IPS-11a (cell line): ENCODE measurements around the gene TM9SF1.

ENCODE experiments used
- H3K4me3 ChIP-seq: one replicate; pipeline ENCODE4 v1.5.1; 2013; ENCODE audit warnings: low read depth, low read length, control low read depth

TM9SF1 gene

DNA sequence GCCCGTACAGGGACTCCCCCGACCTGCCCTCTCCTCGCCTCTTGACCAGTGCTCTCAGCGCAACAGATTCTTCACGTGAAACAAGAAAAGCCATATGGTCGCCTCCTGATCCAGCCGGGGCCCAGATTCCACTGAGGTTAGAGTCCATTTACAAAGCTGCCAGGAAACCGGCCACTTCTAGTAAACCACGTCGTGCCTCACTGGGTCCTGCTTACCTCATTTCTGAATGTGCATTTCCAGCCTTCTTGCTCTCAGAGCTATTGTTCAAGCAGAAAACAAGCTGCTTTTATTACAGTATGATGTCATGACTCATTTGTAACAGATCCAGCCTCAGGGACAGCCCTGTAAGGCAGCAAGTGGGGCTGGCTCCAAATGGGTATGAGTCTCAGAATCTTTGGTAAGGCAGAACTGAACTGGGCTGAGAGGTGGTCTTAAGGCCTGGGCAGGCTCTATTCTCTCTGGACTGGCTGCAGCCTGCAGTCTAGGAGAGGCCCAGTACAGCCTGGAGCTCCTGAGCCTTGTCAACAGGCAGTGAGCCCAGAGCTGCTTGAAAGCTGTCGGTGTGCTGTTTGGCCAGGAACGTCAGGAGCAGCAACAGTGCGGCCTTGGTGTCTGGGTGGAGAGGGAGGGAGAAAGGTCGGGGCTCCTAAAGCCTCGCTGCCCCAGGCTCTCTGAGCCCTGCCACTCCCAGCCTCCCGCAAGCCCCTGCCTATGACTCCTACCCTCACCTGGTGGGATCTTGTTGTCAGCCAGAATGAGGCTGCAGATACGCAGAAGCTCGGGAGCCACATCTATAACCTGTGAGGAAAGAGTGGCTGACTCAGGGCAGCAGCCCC, 15.1 kb downstream of the TM9SF1 start:
- H3K4me3 ChIP-seq: no peak overlapping the region

DNA sequence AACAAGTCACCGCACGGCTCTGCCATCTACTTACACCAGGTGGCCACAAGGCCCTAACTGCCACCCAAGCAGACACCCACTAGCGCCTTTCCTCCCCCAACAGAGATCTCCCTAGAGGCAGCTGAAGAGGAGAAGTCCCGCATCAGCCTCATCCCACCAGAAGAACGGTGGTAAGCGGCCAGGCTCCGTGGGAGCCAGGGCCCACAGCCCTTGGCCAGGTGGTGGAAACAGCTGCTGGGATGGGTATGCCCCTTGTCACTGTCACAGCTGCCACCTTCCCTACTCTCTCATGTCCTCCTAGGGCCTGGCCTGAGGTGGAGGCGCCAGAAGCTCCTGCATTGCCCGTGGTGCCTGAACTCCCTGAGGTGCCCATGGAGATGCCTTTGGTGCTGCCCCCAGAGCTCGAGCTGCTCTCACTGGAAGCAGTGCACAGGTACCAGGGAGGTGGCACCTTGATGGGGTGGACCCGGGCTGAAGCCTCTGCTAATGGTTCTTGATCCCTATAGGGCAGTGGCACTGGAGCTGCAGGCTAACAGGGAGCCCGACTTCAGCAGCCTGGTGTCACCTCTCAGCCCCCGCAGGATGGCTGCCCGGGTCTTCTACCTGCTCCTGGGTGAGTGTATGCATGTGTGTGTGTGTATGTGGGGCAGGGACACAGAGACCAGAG, 15.8 kb downstream of the TM9SF1 start:
- H3K4me3 ChIP-seq: no peak overlapping the region

DNA sequence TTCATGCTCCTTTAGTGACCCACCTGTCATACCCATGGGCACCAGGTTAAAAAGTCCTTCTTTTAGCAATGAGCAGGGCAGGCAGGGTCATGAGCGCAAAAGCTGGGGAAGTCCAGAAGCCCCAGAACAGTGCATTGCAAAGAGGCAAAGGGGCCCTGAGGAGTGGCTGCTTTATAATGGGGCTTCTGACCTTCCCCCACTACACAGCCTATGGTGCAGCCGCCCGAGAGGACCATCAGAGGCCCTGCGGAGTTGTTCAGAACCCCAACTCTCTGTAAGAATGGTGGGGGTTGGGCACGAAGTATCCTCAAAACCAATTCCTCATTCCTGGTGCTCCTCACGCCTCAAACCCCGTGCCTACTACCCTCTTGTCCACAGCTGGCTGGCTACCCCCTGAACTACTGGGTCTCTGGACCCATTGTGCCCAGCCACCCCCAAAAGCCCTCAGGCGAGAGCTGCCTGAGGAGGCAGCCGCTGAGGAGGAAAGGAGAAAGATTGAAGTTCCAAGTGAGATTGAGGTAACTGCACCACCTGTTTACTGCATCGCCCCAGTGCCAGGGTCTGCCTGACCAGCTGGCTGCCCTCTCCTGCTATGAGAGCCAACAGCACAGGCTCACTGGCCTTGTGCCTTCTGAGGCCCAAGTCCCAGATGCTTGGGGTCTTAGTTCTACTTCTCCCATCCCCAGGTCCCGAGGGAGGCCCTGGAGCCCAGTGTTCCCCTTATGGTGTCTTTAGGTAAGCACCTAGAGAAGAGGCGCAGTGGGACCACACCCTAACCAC, 16.7 kb downstream of the TM9SF1 start:
- H3K4me3 ChIP-seq: no peak overlapping the region

- H3K4me3 ChIP-seq: no peak overlapping the region
These were observed 17.4 kb downstream of the TM9SF1 start for GRCh38 chr14:24177891-24178290.

DNA sequence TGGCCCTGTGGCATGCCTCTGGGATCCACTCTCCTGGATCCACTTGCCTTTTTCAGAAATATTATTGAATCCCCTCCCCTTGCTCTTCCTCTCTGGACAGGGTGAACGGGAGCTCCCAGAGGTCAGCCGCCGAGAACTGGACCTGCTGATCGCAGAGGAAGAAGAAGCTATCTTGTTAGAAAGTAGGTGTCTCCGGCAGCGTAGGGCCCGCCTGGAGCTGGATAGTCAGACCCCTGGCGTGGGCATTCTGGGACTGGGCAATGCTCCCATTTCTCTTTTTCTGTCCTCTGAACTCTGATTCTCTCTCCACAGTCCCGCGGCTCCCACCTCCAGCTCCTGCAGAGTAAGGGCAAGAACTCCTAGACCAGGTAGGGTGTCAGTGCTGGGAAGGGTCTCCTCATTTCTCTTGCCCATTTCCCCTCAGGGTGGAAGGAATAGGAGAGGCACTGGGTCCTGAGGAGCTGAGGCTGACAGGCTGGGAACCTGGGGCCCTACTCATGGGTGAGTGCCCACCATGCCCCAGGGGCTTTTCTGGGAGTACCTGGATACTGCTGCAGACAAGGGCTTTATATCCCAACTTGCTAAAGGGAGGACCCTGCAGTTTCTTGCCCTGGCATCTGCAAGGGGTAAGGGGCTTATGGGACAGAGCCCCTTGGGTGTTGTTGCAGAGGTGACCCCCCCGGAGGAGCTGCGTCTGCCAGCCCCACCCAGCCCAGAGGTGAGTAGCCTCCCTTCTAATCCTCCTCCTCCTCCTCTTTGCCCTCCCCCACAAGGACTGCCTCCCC, 18.0 kb downstream of the TM9SF1 start:
- H3K4me3 ChIP-seq: no peak overlapping the region

- H3K4me3 ChIP-seq: no peak overlapping the region
These were observed 18.6 kb downstream of the TM9SF1 start for GRCh38 chr14:24176599-24176998.

DNA sequence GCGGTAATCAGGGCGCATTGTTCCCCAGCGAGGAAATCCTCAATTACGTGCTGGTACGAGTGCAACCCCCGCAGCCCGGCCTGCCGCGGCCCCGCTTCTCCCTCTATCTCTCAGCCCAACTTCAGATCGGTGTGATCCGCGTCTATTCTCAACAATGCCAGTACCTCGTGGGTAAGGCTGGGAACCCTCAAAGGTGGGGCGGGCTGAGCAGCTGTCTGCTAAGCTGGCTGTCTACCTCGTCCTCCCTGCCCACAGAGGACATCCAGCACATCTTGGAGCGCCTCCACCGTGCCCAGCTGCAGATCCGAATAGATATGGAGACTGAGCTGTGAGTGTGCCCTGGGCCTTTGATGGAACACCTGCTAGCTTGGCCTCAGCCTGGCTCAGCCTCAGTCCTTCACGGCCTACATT, 22.4 kb downstream of the TM9SF1 start:
- H3K4me3 ChIP-seq: no peak overlapping the region

DNA sequence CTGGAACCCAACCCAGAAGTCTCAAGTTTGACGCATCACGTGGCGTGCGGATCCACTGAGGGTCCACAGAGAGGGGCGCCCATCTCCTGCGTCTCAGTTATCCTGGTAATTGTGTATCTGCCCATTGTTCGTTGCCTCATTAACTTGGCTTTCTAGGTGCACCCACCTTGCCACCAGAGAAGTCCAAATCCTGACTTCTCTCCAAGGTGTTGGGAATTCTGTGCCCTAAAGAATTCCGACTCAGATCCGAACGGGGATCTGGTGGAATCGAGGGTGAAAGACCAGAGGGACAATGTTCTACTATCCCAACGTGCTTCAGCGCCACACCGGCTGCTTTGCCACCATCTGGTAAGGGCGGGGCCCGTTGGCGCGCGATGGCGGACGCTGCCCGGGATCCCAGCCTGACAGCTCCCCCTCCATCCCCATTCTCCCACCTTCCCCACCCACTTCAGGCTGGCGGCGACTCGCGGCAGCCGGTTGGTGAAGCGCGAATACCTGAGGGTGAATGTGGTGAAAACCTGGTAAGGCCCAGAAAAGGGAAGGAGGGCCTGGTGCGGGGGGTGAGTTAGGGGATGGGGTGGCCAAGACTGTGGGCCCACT, 22.9 kb downstream of the TM9SF1 start:
- peak overlapping the region; percentile 49 for H3K4me3 ChIP-seq

- peak within 1 kb of the TSS; percentile 49 for H3K4me3 ChIP-seq
These were observed 23.6 kb downstream of the TM9SF1 start, which contains the start of gene REC8 for GRCh38 chr14:24171422-24172260. TSS of gene REC8 (plus strand) at chr14:24172080. CDS start at chr14:24172553, 473 bp downstream.

- no peak overlapping the region for H3K4me3 ChIP-seq
These were observed 27.6 kb downstream of the TM9SF1 start for GRCh38 chr14:24167469-24168114.

- H3K4me3 ChIP-seq: no peak overlapping the region
These were observed 29.5 kb downstream of the TM9SF1 start for GRCh38 chr14:24165785-24166184.

GRCh38 chr14:24164518-24164991, 30.7 kb downstream of the TM9SF1 start:
- no peak overlapping the region for H3K4me3 ChIP-seq

- H3K4me3 ChIP-seq: no peak overlapping the region
These were observed 33.1 kb downstream of the TM9SF1 start for GRCh38 chr14:24162093-24162492.

GRCh38 chr14:24160850-24161804, 34.1 kb downstream of the TM9SF1 start, which contains the start of gene IRF9:
TSS of gene IRF9 (plus strand) at chr14:24161265. CDS start at chr14:24162145, 880 bp downstream.
- H3K4me3 ChIP-seq: peak within 1 kb of the TSS; percentile 34

GRCh38 chr14:24160499-24160849, 34.8 kb downstream of the TM9SF1 start:
- H3K4me3 ChIP-seq: no peak overlapping the region

GRCh38 chr14:24159777-24160498, 35.3 kb downstream of the TM9SF1 start:
- no peak overlapping the region for H3K4me3 ChIP-seq

- H3K4me3 ChIP-seq: no peak overlapping the region
These were observed 37.9 kb downstream of the TM9SF1 start for GRCh38 chr14:24157331-24157730.
